Measurements from ENCODE around the gene KLHL9. TPM values are rescaled to one million over a fixed set of nuclear protein-coding genes. Genes with fewer than 3 reads are reported as not detected.

KLHL9 gene
- total RNA-seq, 4 donors from 2014 or later: 12.0 to 17.8 (median 15.3) TPM

GRCh38 chr9:21362287-21362686, 27.1 kb upstream of the KLHL9 start:
- 91% methylated on average over 8 of the region's 8 CpGs for WGBS, 2 donors
- H3K4me3 ChIP-seq (ENCODE audit: low read depth, poor library complexity, severe bottlenecking): no peak overlapping the region
- intact Hi-C loops (cut with DNase I; ENCODE audit: low total_unique reads): no loop called here
- no peak for TF ChIP-seq CTCF (IDR thresholded peaks at IDR 0.05)
- TF ChIP-seq POLR2A (IDR thresholded peaks at IDR 0.05): no peak
- DNase-seq (ENCODE audit: low spot score in 2 of 2): no peak

DNA sequence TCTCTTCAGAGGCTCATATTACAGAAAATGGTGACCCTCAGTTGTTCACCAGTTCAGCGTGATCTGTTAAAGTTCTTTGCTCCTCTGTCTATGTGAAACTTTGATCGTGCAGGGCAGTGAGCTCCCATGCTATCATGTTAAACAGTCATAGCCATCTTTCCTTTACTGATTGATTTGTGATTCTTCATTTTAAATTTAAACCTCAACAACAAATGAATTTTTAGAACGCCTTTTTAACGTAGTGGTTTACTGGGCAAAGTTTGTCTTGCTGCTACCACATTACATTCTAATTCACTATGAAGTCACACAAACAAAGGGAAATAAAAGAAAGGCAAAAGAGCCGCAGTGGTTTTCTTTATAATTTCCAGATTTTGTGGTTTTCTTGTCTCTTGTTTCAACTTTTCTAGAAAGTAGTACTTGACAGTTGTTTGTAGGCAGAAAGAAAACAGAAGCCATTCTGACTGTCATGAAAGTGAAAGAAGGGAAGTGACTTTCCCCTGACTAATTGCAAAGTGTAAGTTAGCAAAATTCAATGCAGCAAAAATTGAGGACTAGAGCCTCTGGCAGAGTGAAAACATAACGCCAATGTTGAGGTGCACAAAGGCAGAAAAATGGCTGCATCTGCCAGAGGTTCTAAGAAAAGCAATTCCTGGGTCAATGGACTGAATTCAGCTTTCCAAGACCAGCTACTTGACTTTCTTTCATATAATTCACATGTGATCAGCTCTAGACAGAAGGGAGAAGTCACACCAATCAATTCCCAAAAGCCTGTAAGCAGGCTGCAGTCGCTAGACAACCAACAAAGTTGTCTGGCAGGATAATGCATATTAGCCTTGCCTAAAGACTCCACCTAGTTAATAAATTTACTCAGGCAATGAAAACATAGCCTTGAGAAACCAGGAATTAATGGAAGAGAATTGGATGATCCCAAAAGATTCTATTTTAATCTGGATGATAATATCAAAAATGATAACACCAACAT, 22.6 kb upstream of the KLHL9 start:
- intact Hi-C loops (cut with DNase I; ENCODE audit: low total_unique reads): no loop called here
- TF ChIP-seq POLR2A (IDR thresholded peaks at IDR 0.05) (no peak), CTCF (IDR thresholded peaks at IDR 0.05) (no peak)
- no peak overlapping the region for H3K4me3 ChIP-seq (ENCODE audit: low read depth, poor library complexity, severe bottlenecking)
- no peak for DNase-seq (ENCODE audit: low spot score in 2 of 2)
- WGBS, 2 donors: 51 to 59% methylated on average over 7 of the region's 7 CpGs

DNA sequence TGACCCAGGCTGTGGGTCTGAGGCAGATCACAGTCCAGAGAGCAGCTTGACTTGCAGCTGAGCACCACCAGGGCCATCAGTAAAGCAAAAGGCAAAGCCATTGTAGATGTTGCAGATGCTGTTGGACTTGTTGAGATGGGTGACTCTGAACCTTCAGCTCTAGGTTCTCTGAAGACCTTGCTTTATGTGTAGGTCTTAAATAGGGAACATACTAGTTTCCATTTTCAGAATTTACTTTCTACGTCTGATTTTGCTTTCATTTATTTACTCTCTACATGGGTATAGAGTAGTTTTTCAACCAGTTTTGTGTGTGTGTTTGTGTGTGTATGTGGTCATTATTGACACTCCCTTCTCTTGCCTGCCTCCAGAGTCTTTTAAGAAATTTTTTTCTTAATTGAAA, 15.6 kb upstream of the KLHL9 start, which contains the start of gene IFNA6:
Gene IFNA6, minus strand, starts transcription at position 101 of the 400 bp plus-strand sequence. Its CDS starts 0 bp downstream, at position 101.
- TF ChIP-seq CTCF (IDR thresholded peaks at IDR 0.05) (no peak), POLR2A (IDR thresholded peaks at IDR 0.05) (no peak)
- intact Hi-C loops (cut with DNase I; ENCODE audit: low total_unique reads): no loop called here
- WGBS, 2 donors: 84 to 95% methylated on average over 1 of the region's 1 CpG
- DNase-seq (ENCODE audit: low spot score in 2 of 2): no peak
- H3K4me3 ChIP-seq (ENCODE audit: low read depth, poor library complexity, severe bottlenecking): no peak within 1 kb of the TSS

- DNase-seq (ENCODE audit: low spot score in 2 of 2): no peak
- TF ChIP-seq CTCF (IDR thresholded peaks at IDR 0.05) (no peak), POLR2A (IDR thresholded peaks at IDR 0.05) (no peak)
- intact Hi-C loops (cut with DNase I; ENCODE audit: low total_unique reads): no loop called here
- WGBS, 2 donors: 44 to 47% methylated on average over 3 of the region's 3 CpGs
- no peak overlapping the region for H3K4me3 ChIP-seq (ENCODE audit: low read depth, poor library complexity, severe bottlenecking)
Observed at GRCh38 chr9:21348430-21348970, 13.3 kb upstream of the KLHL9 start.

- DNase-seq (ENCODE audit: low spot score in 2 of 2): no peak
- WGBS, 2 donors: 88 to 93% methylated on average over 4 of the region's 4 CpGs
- no peak overlapping the region for H3K4me3 ChIP-seq (ENCODE audit: low read depth, poor library complexity, severe bottlenecking)
- intact Hi-C loops (cut with DNase I; ENCODE audit: low total_unique reads): no loop called here
- TF ChIP-seq POLR2A (IDR thresholded peaks at IDR 0.05) (no peak), CTCF (IDR thresholded peaks at IDR 0.05) (no peak)
Observed at GRCh38 chr9:21340735-21341134, 5.5 kb upstream of the KLHL9 start.
